CD14-positive monocyte (primary cell): ENCODE results near the gene RGS14. TPM values are rescaled to one million over a fixed set of nuclear protein-coding genes. Genes with fewer than 3 reads are reported as not detected.
A peak's percentile ranks its signal among the peaks of the same experiment; 100 is the strongest.

Source experiments
- DNase-seq, 3 donors: peaks; one replicate each; pipeline ENCODE4 v3.0.0-alpha.2; 2011 to 2022
- H2AFZ ChIP-seq: 2 replicates; pipeline ENCODE4 v1.6.0; 2012; ENCODE audit warnings: mild to moderate bottlenecking, low read depth, low read length, inconsistent platforms; ENCODE audit not compliant: insufficient read depth, poor library complexity, severe bottlenecking
- H3K27ac ChIP-seq, 2 donors: 1 replicate in 1 of 2; 2 replicates in 1 of 2; pipeline ENCODE4 v1.5.1; 2012 to 2013; ENCODE audit warnings: low read length in 2 of 2, control low read depth in 1 of 2, inconsistent platforms in 1 of 2, low read depth in 1 of 2, mild to moderate bottlenecking in 1 of 2
- H3K27me3 ChIP-seq, 2 donors: one replicate each; pipeline versions ENCODE4 v1.6.0 to v1.6.1; 2011 to 2013; ENCODE audit warnings: low read length in 2 of 2; ENCODE audit not compliant: control insufficient read depth in 2 of 2, insufficient read depth in 2 of 2
- H3K36me3 ChIP-seq, 2 donors: replicated peaks in 1 of 2; 1 replicate in 1 of 2; 2 replicates in 1 of 2; pipeline versions ENCODE4 v1.5.1 to v1.6.1; 2012 to 2013; ENCODE audit warnings: low read length in 2 of 2, control low read depth in 1 of 2, inconsistent platforms in 1 of 2, mild to moderate bottlenecking in 1 of 2; ENCODE audit not compliant: insufficient read depth in 2 of 2, control insufficient read depth in 1 of 2
- H3K4me1 ChIP-seq, 2 donors: 1 replicate in 1 of 2; 2 replicates in 1 of 2; pipeline versions ENCODE4 v1.5.1 to v1.6.1; 2012 to 2013; ENCODE audit warnings: low read length in 2 of 2, control low read depth in 1 of 2, inconsistent platforms in 1 of 2, mild to moderate bottlenecking in 1 of 2, moderate library complexity in 1 of 2; ENCODE audit not compliant: insufficient read depth in 2 of 2, control insufficient read depth in 1 of 2
- H3K4me2 ChIP-seq: replicated peaks from 2 replicates; pipeline ENCODE3; 2012; ENCODE audit warnings: low read length, moderate library complexity, mild to moderate bottlenecking; ENCODE audit not compliant: poor library complexity, severe bottlenecking; ENCODE audit errors: extremely low read depth
- H3K4me3 ChIP-seq, 3 experiments: fragments of 200-600 bp in 1 of 3; sonication (generic) in 1 of 3; replicated peaks in 1 of 3; 1 replicate in 2 of 3; 2 replicates in 1 of 3; pipeline ENCODE4 v1.5.1; 2011 to 2013; ENCODE audit warnings: low read length in 3 of 3, mild to moderate bottlenecking in 3 of 3, control low read depth in 2 of 3, low read depth in 2 of 3, inconsistent platforms in 1 of 3, moderate library complexity in 1 of 3
- H3K79me2 ChIP-seq: 2 replicates; pipeline ENCODE4 v1.6.0; 2012; ENCODE audit warnings: mild to moderate bottlenecking, control low read depth, inconsistent platforms, low read length, moderate library complexity; ENCODE audit not compliant: insufficient read depth
- H3K9ac ChIP-seq: 2 replicates; pipeline ENCODE4 v1.6.0; 2017; ENCODE audit warnings: low read length, mild to moderate bottlenecking; ENCODE audit not compliant: insufficient read depth, poor library complexity, severe bottlenecking
- H3K9me3 ChIP-seq, 2 donors: replicated peaks in 1 of 2; 1 replicate in 1 of 2; 2 replicates in 1 of 2; pipeline versions ENCODE4 v1.5.1 to v1.6.1; 2012 to 2013; ENCODE audit warnings: low read length in 2 of 2, control low read depth in 1 of 2; ENCODE audit not compliant: control insufficient read depth in 1 of 2, insufficient read depth in 1 of 2
- H4K20me1 ChIP-seq: 2 replicates; pipeline ENCODE4 v1.6.0; 2012; ENCODE audit warnings: mild to moderate bottlenecking, low read length, control low read depth, moderate library complexity; ENCODE audit not compliant: insufficient read depth
- H3K27ac Mint-ChIP-seq, 7 donors: one replicate each; pipeline ENCODE4 v1.8.0; 2020; ENCODE audit warnings: mild to moderate bottlenecking in 7 of 7, mixed read lengths in 7 of 7, moderate library complexity in 6 of 7, inconsistent platforms in 2 of 7
- H3K27me3 Mint-ChIP-seq, 3 donors: one replicate each; pipeline ENCODE4 v1.8.0; 2021 to 2022; ENCODE audit warnings: low read depth in 3 of 3, mild to moderate bottlenecking in 3 of 3, mixed read lengths in 3 of 3, moderate library complexity in 3 of 3, inconsistent platforms in 1 of 3
- H3K36me3 Mint-ChIP-seq, 2 donors: one replicate each; pipeline ENCODE4 v1.8.0; 2020; ENCODE audit warnings: mixed read lengths in 2 of 2, inconsistent platforms in 1 of 2, mild to moderate bottlenecking in 1 of 2
- H3K4me1 Mint-ChIP-seq: one replicate; pipeline ENCODE4 v1.8.0; 2020; ENCODE audit warnings: mild to moderate bottlenecking, mixed read lengths
- H3K4me3 Mint-ChIP-seq, 2 donors: one replicate each; pipeline ENCODE4 v1.8.0; 2020; ENCODE audit warnings: mild to moderate bottlenecking in 2 of 2, mixed read lengths in 2 of 2, moderate library complexity in 1 of 2
- H3K9me3 Mint-ChIP-seq, 7 donors: one replicate each; pipeline ENCODE4 v1.8.0; 2020 to 2022; ENCODE audit warnings: mixed read lengths in 7 of 7, mild to moderate bottlenecking in 6 of 7, moderate library complexity in 6 of 7, inconsistent platforms in 2 of 7
- CTCF ChIP-seq: fragments of 200-600 bp; IDR thresholded peaks from one replicate; pipeline ENCODE4 v1.8.0; 2022; ENCODE audit warnings: antibody characterized with exemption, mild to moderate bottlenecking
- WGBS: methylation state at CpG from one replicate; pipeline ENCODE4 v1.1.5; 2013; ENCODE audit warnings: missing lambda C conversion rate; ENCODE audit not compliant: insufficient coverage; 5-methylcytosine and 5-hydroxymethylcytosine counted together
- intact Hi-C, 2 donors: fragments of 100-400 bp; cut with micrococcal nuclease; formaldehyde crosslinking; loops; one replicate each; pipeline versions ENCODE4 v1.15.0 to v1.15.1; 2023
- polyA plus RNA-seq, 3 donors: library from polyadenylated mRNA; depleted of rRNA in 1 of 3; unstranded in 2 of 3; stranded (reverse) in 1 of 3; fragments of 300-500 nt in 2 of 3; fragments of >200 nt in 1 of 3; fragmentation: Illumina TruSeq in 2 of 3; gene quantifications; 1 replicate in 2 of 3; 2 replicates in 1 of 3; pipeline ENCODE4 v1.2.3, GENCODE V29; 2012 to 2021

Gene RGS14
- polyA plus RNA-seq, 3 donors, result 35.4 to 186 (median 43.5) TPM

GRCh38 chr5:177421062-177421798 lies 63.5 kb downstream of the RGS14 start:
- no peak overlapping the region for H2AFZ ChIP-seq
- H3K27me3 Mint-ChIP-seq, result no peaks in the 10 kb centered on the region
- intact Hi-C loops, result no loop called here

More at GRCh38 chr5:177421062-177421798, 63.5 kb downstream of the RGS14 start:
- H3K4me3 Mint-ChIP-seq, result no peak overlapping the region
- Histone ChIP-seq H3K27me3 (no peaks in the 10 kb centered on the region), H3K4me1 (peaks cover 40 to 52% of the 10 kb centered on the region in 2 donors), H4K20me1 (no peaks in the 10 kb centered on the region), H3K4me2 (no peak overlapping the region), H3K27ac (no peak overlapping the region), H3K36me3 (no peaks in the 10 kb centered on the region), H3K79me2 (no peaks in the 10 kb centered on the region), H3K4me3 (no peak overlapping the region), H3K9ac (no peak overlapping the region), H3K9me3 (no peaks in the 10 kb centered on the region)
- peaks cover 51% of the 10 kb centered on the region for H3K4me1 Mint-ChIP-seq
- peaks cover 0 to 4% (median 0%) of the 10 kb centered on the region in 7 donors for H3K9me3 Mint-ChIP-seq
- no peak for TF ChIP-seq CTCF
- WGBS, result no CpG with 5 or more reads among the region's 6 CpGs
- no peaks in the 10 kb centered on the region for H3K36me3 Mint-ChIP-seq
- peak overlapping the region in 2 of 7 donors; percentile 46 to 53 for H3K27ac Mint-ChIP-seq
- DNase-seq, result no peak

Other genes starting within 250 kb of the RGS14 start
- gene NSD1, start 224.2 kb upstream of the RGS14 start, polyA plus RNA-seq, result 10 to 100 TPM; 12.6 to 31.9 (median 19.0) TPM
- gene RAB24, start 54.2 kb upstream of the RGS14 start, polyA plus RNA-seq, result 100 to 1,000 TPM in 1 of 3 donors, 10 to 100 TPM in 2; 74.3 to 465 (median 94.4) TPM
- gene PRELID1, start 54.1 kb upstream of the RGS14 start, polyA plus RNA-seq, result 100 to 1,000 TPM; 264 to 510 (median 490) TPM
- gene MXD3, start 46.0 kb upstream of the RGS14 start, polyA plus RNA-seq, result 10 to 100 TPM; 21.5 to 61.9 (median 25.5) TPM
- gene LMAN2, start 6.3 kb upstream of the RGS14 start, polyA plus RNA-seq, result 100 to 1,000 TPM; 148 to 275 (median 259) TPM
- gene SLC34A1, start 26.5 kb downstream of the RGS14 start, polyA plus RNA-seq, result not detected
- not detected for gene PFN3, start 42.7 kb downstream of the RGS14 start, polyA plus RNA-seq
- gene F12, start 51.6 kb downstream of the RGS14 start, polyA plus RNA-seq, result 1 to 10 TPM; 1.4 to 5.5 (median 1.5) TPM
- gene GRK6, start 68.8 kb downstream of the RGS14 start, polyA plus RNA-seq, result 100 to 1,000 TPM in 1 of 3 donors, 10 to 100 TPM in 2; 41.6 to 101 (median 63.4) TPM
- gene PRR7, start 88.9 kb downstream of the RGS14 start, polyA plus RNA-seq, result 10 to 100 TPM in 1 of 3 donors, 1 to 10 TPM in 2; 1.8 to 17.4 (median 2.1) TPM
- 1 to 10 TPM in 1 of 3 donors, under 1 TPM in 2; 0.71 to 1.6 (median 0.73) TPM for gene DBN1, start 115.7 kb downstream of the RGS14 start, polyA plus RNA-seq
- 100 to 1,000 TPM in 1 of 3 donors, 10 to 100 TPM in 2; 21.6 to 126 (median 27.2) TPM for gene PDLIM7, start 139.7 kb downstream of the RGS14 start, polyA plus RNA-seq
- gene DOK3, start 151.9 kb downstream of the RGS14 start, polyA plus RNA-seq, result 100 to 1,000 TPM in 1 of 3 donors, 10 to 100 TPM in 2; 62.8 to 196 (median 98.3) TPM
- gene DDX41, start 159.0 kb downstream of the RGS14 start, polyA plus RNA-seq, result 100 to 1,000 TPM in 1 of 3 donors, 10 to 100 TPM in 2; 44.9 to 178 (median 70.3) TPM
- 100 to 1,000 TPM in 1 of 3 donors, 1 to 10 TPM in 2; 1.6 to 216 (median 1.9) TPM for gene FAM193B, start 196.6 kb downstream of the RGS14 start, polyA plus RNA-seq
- gene TMED9, start 234.3 kb downstream of the RGS14 start, polyA plus RNA-seq, result 100 to 1,000 TPM in 2 of 3 donors, 10 to 100 TPM in 1; 98.2 to 150 (median 136) TPM
- 10 to 100 TPM; 15.6 to 21.7 (median 18.8) TPM for gene B4GALT7, start 242.2 kb downstream of the RGS14 start, polyA plus RNA-seq